IPS-18c (cell line): ENCODE results near the gene MACROH2A1.

Experiments
- H3K4me3 ChIP-seq: 2 replicates; pipeline ENCODE4 v1.7.0; 2013; ENCODE audit warnings: low read depth, mild to moderate bottlenecking, low read length, moderate library complexity; ENCODE audit not compliant: insufficient read depth
- H3K9me3 ChIP-seq: one replicate; pipeline ENCODE4 v1.6.1; 2013; ENCODE audit warnings: mild to moderate bottlenecking, low read length, moderate library complexity; ENCODE audit not compliant: control insufficient read depth, insufficient read depth

The MACROH2A1 gene

DNA sequence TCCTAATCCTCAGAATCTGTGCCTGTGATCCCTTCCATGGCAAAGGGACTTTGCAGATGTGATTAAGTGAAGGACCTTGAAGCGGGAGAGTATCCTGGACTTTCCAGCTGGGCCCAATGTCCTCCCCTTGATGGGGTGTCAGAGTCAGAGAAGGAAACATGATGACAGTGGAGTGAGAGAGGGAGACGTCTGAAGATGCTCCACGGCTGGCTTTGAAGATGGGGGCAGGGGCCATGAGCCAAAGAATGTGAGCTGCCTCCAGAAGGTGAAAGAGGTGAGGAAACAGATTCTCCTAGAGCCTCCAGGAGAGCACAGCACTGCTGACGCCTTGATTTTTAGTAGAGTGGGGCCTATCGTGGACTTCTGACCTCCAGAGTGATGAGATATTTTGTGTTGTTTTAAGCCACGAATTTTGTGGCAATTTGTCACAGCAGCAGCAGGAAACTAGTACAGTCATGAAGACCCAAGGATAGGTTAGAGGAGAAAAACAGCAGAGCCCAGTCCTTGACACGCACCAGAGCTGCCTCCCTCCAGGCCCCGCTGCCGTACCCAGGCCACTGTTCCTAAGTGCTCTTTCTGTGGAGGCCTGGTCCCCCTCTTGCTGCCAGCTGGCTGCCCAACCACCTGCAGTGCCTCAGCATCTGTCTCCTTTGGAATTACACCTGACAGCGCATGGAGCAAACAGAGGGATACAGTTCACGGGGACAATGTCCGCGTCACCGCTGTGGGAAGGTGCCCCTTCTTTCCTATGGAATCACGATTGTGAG lies 78.1 kb downstream of the MACROH2A1 start:
- no peak overlapping the region for H3K4me3 ChIP-seq

DNA sequence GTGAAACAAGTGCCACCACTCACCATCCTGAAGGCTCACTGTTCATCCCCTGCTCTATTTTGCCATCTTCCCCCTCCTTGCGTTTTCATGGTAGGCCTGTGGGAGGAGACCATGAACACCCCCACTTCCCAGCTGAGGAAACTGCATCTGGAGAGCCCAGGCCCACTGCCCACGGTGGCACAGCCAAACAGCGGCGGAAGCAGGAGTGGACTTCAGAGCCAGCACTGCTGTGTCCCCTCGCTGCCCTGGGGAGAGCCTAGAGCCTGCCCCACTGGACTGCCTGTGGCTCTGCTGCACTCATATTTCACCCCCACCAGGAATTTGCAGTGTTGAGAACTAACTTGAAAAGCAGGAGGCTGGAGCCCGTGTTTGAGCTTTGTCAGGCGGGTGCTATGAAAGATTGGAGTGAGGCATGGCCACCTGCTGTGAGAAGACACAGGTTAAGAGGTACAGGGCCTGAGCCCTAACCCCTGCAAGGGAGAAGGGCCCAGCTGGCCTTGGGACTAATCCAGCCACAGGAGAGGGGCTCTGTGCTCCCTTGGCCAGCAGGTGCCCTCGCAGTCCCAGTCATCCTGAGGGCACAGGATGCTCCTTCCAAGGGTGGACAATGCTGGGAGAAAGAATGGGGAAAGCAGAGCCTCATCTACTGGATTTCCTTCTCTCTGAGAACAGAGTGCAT lies 79.0 kb downstream of the MACROH2A1 start:
- Histone ChIP-seq H3K4me3 (no peak overlapping the region), H3K9me3 (no peaks in the 10 kb centered on the region)

More for the DNA sequence above, 78.1 kb downstream of the MACROH2A1 start:
- no peaks in the 10 kb centered on the region for H3K9me3 ChIP-seq

DNA sequence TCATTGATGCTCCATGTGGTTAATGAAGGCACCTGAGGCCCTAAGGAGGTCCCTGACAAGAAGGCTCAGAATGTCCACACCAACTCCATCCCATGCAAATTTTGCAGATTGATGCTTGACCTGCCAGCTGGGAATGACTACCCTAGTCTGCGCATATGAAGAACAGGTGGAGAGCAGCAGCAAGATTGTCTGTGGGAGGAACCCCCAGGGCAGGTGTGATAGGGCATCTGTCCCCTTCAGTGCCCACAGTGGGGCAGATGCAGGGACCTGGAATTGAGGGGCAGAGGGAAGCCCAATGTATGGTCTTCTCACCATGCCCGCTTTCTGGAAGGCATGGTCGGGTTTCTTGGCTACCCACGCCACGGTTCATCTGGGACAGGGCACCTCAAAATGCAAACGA lies 79.6 kb downstream of the MACROH2A1 start:
- Histone ChIP-seq H3K9me3 (no peaks in the 10 kb centered on the region), H3K4me3 (no peak overlapping the region)

DNA sequence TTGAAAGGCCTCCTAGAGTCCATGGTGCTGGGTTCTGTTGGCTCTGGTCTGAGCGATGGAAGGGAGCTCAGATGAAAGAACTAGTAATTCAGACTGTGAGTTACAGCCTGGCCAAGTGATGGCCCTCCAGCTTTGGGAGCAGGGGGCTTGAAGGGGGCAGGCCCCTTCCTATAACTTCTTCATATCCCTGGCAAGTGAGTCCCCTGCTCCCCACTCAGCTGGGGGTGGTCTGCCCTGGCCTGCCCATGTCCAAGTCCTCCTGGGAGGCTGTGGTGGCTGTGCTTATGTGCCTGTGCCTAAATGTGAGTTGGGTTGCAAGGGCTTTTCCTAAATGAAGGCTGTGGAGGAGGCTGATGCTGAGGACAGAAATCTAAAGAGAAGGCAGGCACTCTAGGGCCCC lies 80.1 kb downstream of the MACROH2A1 start:
- Histone ChIP-seq H3K4me3 (no peak overlapping the region), H3K9me3 (no peaks in the 10 kb centered on the region)

DNA sequence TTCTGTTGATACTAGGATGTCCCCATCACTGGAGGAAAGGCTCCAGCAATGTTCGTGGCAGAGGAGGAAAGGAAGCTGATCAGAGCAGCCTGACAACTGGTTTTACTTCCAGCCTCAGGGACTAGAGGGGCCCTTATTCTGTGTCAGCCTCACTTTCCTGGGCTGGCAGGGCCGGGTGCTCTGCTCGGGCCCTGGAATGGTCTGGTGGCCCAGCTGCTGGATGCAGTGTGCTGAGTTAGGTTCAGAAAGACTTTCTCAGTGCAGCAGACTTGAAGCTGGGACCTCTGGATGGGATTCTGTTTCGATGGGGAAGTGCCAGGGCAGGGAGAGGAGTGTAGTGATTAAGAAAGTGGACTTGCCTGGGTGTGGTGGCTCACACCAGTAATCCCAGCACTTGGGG lies 81.0 kb downstream of the MACROH2A1 start:
- Histone ChIP-seq H3K4me3 (no peak overlapping the region), H3K9me3 (no peaks in the 10 kb centered on the region)

DNA sequence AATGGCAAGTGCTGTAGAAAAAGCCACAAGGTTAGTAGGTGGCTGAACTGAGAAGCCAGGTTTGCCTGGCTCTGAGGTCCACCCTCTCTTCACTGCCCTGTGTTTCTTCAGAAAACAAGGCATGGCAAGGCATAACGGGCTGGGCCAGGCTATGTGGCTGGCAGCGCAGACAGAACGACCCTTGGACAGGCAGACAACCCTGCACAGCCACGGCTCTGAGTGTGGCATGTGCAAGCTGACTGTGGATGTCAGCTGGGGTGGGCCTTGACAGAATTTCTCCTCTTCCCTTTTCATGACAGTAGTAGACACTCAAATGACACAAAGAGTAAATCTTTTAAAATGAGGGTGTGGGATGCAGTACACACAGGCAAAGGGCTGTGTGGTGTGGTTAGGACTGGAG lies 81.7 kb downstream of the MACROH2A1 start:
- Histone ChIP-seq H3K4me3 (no peak overlapping the region), H3K9me3 (no peaks in the 10 kb centered on the region)

DNA sequence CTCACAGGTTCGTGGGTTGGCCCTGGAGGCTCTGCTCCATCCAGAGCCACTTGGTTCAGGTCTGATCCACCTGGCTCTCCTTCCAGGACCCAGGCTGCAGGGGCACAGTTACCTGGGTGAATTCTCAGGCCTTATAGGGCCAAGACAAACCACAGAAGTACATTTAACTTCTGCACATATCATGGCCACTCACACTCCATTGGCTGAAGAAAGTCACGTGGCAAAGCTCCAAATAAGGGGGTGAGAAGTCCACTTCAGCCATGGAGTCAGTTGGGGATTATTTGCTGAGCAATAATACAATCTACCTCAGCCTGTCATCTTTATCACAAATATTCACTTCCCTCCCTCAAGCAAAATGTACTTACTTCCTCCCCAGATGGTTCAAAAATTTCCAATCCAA lies 83.6 kb downstream of the MACROH2A1 start:
- no peaks in the 10 kb centered on the region for H3K9me3 ChIP-seq
- H3K4me3 ChIP-seq = no peak overlapping the region

DNA sequence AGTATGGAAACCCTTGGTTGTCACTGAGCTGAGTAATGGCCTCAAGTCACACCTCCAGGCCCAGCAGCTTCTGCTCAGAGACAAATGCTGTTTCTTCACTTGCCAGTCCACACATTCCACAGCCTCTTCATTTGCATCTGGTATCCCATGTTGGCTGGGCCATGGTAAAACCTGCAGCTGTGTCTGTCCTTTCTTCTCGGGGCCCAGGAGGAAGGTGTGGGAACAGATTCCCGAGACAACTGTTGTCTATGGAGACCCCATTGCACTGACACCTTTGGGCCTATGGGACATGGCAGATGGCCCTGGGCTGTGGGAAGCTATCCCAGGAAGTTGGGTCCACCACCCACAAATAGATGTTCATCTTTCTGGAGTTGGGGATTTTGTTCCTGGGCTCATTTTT lies 85.1 kb downstream of the MACROH2A1 start:
- Histone ChIP-seq H3K9me3 (no peaks in the 10 kb centered on the region), H3K4me3 (no peak overlapping the region)

DNA sequence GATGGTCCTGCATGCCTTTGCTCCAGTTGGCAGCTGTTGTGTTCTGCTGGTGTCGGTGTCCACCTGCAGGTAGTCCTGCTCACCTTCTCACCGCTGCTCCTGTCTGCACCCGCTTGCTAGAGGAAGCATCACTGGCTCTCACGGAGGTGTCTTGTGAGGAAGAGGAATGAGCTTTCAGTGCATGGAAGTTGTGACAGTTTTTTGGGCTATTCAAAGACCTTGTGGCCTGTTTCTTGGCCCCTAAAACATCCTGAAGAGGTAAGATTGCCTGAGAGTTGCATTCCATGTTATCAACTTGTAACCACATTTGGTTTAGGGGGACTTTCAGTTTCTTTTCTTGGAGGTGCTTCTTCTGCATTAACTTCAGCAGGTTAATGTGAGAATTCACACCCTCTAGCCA lies 85.6 kb downstream of the MACROH2A1 start:
- Histone ChIP-seq H3K4me3 (no peak overlapping the region), H3K9me3 (no peaks in the 10 kb centered on the region)

DNA sequence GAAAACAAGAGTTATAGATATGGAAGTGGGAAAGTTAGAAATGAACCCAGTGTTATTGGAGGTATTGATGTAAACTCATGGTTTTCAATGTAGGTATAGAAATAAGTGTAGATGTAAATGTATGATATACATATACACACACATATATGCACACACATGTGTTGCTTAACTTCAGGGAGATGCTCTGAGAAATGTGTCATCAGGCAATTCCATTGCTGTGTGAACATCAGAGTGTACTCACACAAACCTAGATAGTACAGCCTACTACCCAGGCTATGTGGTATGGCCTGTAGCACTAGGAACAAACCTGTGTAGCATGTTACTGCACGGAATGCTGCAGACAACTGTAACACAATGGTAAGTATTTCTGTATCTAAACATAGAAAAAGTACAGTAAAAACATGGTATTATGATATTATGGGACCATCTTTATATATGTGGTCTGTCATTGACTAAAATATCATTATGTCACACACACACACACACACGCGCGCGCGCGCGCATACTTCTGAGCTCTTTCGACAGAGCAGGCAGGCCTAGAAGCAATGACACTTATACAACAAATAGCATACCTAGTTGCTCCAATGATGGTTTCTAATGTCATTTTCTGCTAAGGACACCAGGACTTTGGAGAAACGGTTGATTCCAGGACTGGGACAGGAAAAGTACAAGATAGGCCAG lies 86.6 kb downstream of the MACROH2A1 start:
- H3K9me3 ChIP-seq = no peaks in the 10 kb centered on the region
- no peak overlapping the region for H3K4me3 ChIP-seq

DNA sequence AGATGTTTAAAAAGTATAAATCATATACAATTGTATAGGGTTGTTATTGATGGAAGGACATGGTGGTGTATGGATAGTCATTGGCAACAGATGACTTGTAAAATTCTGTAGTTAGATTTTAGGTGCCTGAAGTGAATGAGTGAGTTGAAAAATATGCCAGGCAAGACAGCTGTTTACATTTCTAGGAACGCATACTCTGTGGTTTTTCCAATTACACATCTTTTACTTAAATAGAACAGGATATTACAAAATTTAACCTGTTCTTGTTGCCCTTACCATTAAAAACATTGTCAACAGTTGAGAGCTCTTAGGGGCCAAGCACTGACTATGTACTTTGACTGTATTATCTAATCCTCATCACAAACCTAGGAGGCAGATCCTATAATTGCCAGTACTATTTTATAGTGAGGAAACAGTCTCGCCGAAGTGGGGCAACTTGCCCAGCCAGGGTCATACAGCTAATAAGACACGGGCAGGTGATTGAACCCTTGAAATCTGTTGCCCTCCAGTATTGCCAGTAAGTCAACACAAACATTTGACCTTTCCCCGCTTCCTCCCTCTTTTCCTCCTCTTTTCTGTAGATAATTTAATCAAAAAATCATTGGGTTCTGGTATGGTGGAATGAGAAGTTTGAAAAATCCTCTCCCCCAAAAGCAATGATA lies 88.6 kb downstream of the MACROH2A1 start:
- no peaks in the 10 kb centered on the region for H3K9me3 ChIP-seq

DNA sequence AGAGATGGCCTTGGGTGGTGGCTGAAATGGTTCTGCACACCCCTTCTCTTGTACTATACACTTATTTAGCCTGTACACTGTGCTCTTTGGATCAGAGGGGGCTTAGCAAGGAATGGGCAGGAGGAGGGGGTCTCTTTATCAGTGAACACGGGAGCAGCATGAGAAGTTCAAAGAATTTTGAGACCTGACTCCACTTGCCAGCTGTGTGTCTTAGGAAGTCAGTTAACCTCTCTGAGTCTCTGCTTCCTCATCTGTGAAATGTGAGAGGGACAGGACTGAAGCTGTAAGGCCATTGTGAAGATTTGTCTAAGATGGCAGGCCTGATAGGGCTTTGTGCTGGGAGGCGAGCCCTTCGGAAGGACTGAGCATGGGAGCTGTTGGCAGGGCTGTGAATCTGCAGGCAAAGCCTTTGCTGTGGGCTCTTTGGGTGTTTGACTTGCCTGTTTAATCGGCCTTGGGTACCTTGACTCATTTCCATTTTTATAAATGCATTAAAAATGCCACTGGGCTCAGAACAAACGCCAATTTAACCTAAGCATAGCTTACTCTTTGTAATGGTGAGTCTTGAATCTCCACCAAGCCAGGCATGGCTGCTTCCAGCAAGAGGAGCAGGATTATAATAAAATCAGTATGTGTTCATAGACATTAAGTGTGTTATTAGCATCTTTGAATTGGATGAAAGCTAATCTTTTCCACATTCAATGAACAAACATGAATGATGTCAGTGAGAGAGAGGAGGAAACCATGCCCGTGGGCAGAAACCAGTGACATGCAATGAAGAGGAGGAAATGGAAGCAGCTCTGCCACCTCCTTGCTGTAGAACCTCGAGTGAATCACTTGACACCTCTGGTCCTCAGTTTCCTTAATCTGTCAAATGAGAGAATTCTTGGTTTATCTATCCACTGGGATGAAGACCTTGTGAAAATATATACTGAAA lies 89.4 kb downstream of the MACROH2A1 start:
- H3K9me3 ChIP-seq = no peaks in the 10 kb centered on the region
- no peak overlapping the region for H3K4me3 ChIP-seq

More for the DNA sequence above, 88.6 kb downstream of the MACROH2A1 start:
- H3K4me3 ChIP-seq = no peak overlapping the region

DNA sequence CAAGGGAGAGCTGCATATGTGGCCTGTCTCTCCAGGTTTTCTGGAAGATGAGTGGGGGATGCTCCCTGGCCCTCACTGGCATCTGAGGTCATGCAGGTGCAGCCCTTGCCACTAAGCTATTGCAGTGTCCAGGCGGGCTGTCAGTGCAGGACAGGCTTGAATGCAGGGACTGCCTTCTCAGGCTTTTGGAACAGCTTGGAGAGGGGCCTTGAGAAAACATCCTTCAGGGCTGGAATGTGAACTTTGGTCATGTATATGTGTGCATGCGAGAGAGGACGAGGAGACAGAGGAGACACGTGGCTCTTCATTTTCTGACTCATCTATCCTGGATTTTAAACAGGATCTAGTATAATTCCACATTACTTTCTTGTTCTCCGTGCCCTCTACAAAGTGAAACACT lies 90.3 kb downstream of the MACROH2A1 start:
- H3K4me3 ChIP-seq = no peak overlapping the region
- no peaks in the 10 kb centered on the region for H3K9me3 ChIP-seq

DNA sequence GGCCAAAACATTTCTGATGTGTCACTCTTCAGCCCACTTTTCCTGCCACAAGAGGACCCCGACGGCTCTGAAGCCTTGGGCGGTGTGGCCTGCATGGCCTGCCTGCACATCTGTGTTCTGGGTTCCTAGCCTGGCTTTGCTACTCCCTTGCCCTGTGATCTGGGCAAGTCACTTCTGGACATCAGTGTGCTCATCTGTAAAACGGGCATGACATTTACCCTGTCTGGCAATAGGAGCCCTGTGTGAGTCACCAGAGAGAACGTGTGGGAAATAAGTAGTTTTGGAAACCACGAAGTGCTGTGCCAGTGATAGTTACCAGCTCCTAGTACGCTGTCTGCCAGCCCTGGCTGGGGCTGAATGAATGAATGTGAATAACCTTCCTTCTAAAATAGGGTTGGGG lies 90.8 kb downstream of the MACROH2A1 start:
- H3K9me3 ChIP-seq = no peaks in the 10 kb centered on the region

DNA sequence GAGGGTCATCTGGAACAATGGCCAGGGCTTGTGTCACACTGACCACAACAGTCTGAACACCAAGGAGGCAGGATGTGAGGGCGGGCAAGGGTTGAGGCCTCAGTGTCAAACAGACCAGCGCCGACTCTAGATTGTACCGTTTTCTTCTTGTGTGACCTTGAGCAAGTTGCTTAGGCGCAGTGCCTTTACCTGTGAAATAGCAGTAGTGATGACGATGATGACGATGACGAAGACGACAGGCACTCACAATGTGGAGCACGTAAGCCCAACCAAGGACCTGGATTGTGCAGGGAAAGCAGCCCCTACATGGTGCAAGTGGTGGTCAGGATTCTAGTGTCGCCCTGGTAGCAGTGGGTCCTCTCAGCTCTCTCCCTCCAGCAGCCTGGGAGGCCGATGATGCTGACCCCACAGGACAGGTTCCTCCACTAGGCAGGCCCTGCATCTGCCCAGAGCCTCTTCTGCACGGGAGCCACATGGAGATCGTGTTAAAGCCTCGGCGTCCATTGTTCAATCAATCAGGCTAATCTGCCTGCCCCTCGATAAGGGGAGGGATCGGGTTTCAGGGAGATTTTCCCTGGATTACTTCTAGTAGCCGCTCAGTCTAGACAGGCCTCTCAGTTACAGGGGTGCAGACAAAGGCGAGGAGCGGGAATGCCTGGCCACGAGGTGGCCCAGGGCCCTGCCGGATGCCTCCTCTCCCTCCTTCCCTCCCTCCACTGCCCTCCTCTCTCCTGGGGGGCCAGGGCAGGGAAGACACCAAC lies 91.7 kb downstream of the MACROH2A1 start:
- Histone ChIP-seq H3K4me3 (no peak overlapping the region), H3K9me3 (no peaks in the 10 kb centered on the region)

More for the DNA sequence above, 90.8 kb downstream of the MACROH2A1 start:
- no peak overlapping the region for H3K4me3 ChIP-seq

DNA sequence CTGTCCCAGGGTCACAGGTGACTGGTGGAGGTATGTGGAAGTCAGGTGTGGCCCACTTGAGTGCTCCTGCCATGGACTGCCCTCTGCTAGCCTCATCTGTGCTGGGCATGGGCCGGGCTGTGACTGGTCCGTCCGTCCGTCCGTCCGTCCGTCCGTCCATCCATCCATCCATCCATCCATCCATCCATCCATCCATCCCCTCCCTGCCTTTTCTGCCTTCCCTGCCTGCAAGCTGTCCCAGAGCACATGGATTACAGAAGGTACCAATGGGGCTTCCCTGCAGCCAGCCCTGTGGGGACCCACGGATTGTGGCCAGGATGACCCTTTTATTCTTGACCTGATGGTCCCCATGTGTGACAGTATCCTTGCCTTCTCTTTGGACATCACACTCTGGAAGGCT lies 92.5 kb downstream of the MACROH2A1 start:
- no peaks in the 10 kb centered on the region for H3K9me3 ChIP-seq
- no peak overlapping the region for H3K4me3 ChIP-seq
